Hepatocyte (in vitro differentiated cells): ENCODE results near the gene ACADM.

ENCODE experiments used
- CTCF ChIP-seq: fragments of 200-600 bp; sonication (generic); IDR thresholded peaks from 2 replicates; pipeline ENCODE4 v1.5.1; 2016; ENCODE audit warnings: antibody characterized with exemption, mild to moderate bottlenecking; ENCODE audit not compliant: poor library complexity
- EZH2 ChIP-seq: fragments of 200-600 bp; sonication (generic); IDR thresholded peaks from 2 replicates; pipeline ENCODE4 v1.6.1; 2016; ENCODE audit warnings: antibody characterized with exemption, mild to moderate bottlenecking, borderline replicate concordance

- TF ChIP-seq CTCF (no peak), EZH2 (no peak)
Measured at GRCh38 chr1:75727571-75727970, 3.1 kb downstream of the ACADM start.
